Cardiac fibroblast (primary cell): ENCODE data around the gene OR5L2.

ENCODE experiments used
- DNase-seq, 2 donors: peaks; one replicate each; pipeline versions ENCODE4 v3.0.0 to v3.0.0-alpha.2; 2010; ENCODE audit warnings: low read depth in 2 of 2
- H3K4me3 ChIP-seq, 2 donors: replicated peaks in 1 of 2; 1 replicate in 1 of 2; 2 replicates in 1 of 2; pipeline ENCODE4 v1.5.1; 2011; ENCODE audit warnings: low read depth in 2 of 2, low read length in 2 of 2, mild to moderate bottlenecking in 2 of 2, moderate library complexity in 1 of 2
- CTCF ChIP-seq: IDR thresholded peaks from one replicate; pipeline ENCODE4 v1.5.1; 2011; ENCODE audit warnings: low read depth, mild to moderate bottlenecking, low read length, inconsistent platforms

Gene OR5L2

GRCh38 chr11:55826919-55827318, at the start of gene OR5L2:
Gene OR5L2, plus strand, starts transcription at chr11:55827219. Its CDS starts 0 bp downstream, at chr11:55827219.
- no peak within 1 kb of the TSS for H3K4me3 ChIP-seq
- no peak for DNase-seq
- TF ChIP-seq CTCF = no peak

- DNase-seq = no peak
- H3K4me3 ChIP-seq = no peak overlapping the region
- no peak for TF ChIP-seq CTCF
These were observed 35.4 kb upstream of the OR5L2 start for GRCh38 chr11:55791606-55792005.

GRCh38 chr11:55793321-55793720, 33.7 kb upstream of the OR5L2 start:
- TF ChIP-seq CTCF = no peak
- no peak for DNase-seq

GRCh38 chr11:55795256-55795655, 31.8 kb upstream of the OR5L2 start, which contains the start of gene OR5D14:
Gene OR5D14, plus strand, starts transcription at chr11:55795556. Its CDS starts 0 bp downstream, at chr11:55795556.
- no peak within 1 kb of the TSS for H3K4me3 ChIP-seq
- DNase-seq = no peak
- TF ChIP-seq CTCF = no peak

More at GRCh38 chr11:55793321-55793720, 33.7 kb upstream of the OR5L2 start:
- H3K4me3 ChIP-seq = no peak overlapping the region

GRCh38 chr11:55806248-55806647, 20.8 kb upstream of the OR5L2 start:
- no peak for TF ChIP-seq CTCF
- no peak for DNase-seq
- H3K4me3 ChIP-seq = no peak overlapping the region

- DNase-seq = no peak
- TF ChIP-seq CTCF = no peak
These were observed 16.0 kb upstream of the OR5L2 start, which contains the start of gene OR5L1 for GRCh38 chr11:55811067-55811466. Gene OR5L1, plus strand, starts transcription at chr11:55811367. Its CDS starts 100 bp downstream, at chr11:55811467.

GRCh38 chr11:55819330-55819729, 7.7 kb upstream of the OR5L2 start, which contains the start of gene OR5D18:
Gene OR5D18, plus strand, starts transcription at chr11:55819630. Its CDS starts 0 bp downstream, at chr11:55819630.
- no peak for DNase-seq
- TF ChIP-seq CTCF = no peak
- H3K4me3 ChIP-seq = no peak within 1 kb of the TSS

More at GRCh38 chr11:55811067-55811466, 16.0 kb upstream of the OR5L2 start, which contains the start of gene OR5L1:
- no peak within 1 kb of the TSS for H3K4me3 ChIP-seq
